Common myeloid progenitor, CD34-positive (primary cell): ENCODE results near the gene TMPRSS3.

ENCODE experiments used
- CTCF ChIA-PET: fragments of 350-600 bp; sonication (Branson Sonifier 250); formaldehyde crosslinking; loops from one replicate; lab custom pipeline; 2021; ENCODE audit warnings: antibody characterized with exemption; lab: Charles Lee
- POLR2A ChIA-PET: fragments of 350-600 bp; sonication (Branson Sonifier 250); formaldehyde crosslinking; loops from one replicate; lab custom pipeline; 2021; ENCODE audit warnings: antibody characterized with exemption; lab: Charles Lee
- DNase-seq, 3 donors: peaks; one replicate each; pipeline versions ENCODE4 v3.0.0 to v3.0.0-alpha.2; 2013
- H3K27ac ChIP-seq, 2 experiments: 1 replicate in 1 of 2; 2 replicates in 1 of 2; pipeline ENCODE4 v1.7.0; 2013; ENCODE audit warnings: inconsistent platforms in 2 of 2, low read length in 2 of 2, mild to moderate bottlenecking in 2 of 2, low read depth in 1 of 2, moderate library complexity in 1 of 2; ENCODE audit not compliant: severe bottlenecking in 2 of 2, insufficient read depth in 1 of 2, poor library complexity in 1 of 2
- H3K27me3 ChIP-seq, 5 experiments: replicated peaks in 2 of 5; 1 replicate in 3 of 5; 2 replicates in 2 of 5; pipeline versions ENCODE4 v1.6.1 to v1.7.0; 2013; ENCODE audit warnings: low read length in 4 of 5, mild to moderate bottlenecking in 2 of 5, moderate library complexity in 2 of 5, inconsistent platforms in 1 of 5; ENCODE audit not compliant: insufficient read depth in 5 of 5, control insufficient read depth in 4 of 5
- H3K36me3 ChIP-seq, 4 experiments: 1 replicate in 2 of 4; 2 replicates in 2 of 4; pipeline versions ENCODE4 v1.6.1 to v1.7.0; 2013; ENCODE audit warnings: low read length in 3 of 4, control low read depth in 1 of 4, mild to moderate bottlenecking in 1 of 4; ENCODE audit not compliant: control insufficient read depth in 4 of 4, insufficient read depth in 4 of 4
- H3K4me1 ChIP-seq, 4 experiments: 1 replicate in 3 of 4; 2 replicates in 1 of 4; pipeline versions ENCODE4 v1.6.1 to v1.7.1; 2013; ENCODE audit warnings: low read length in 3 of 4, mild to moderate bottlenecking in 3 of 4, control low read depth in 1 of 4, inconsistent platforms in 1 of 4, moderate library complexity in 1 of 4; ENCODE audit not compliant: control insufficient read depth in 4 of 4, insufficient read depth in 4 of 4; ENCODE audit errors: control extremely low read depth in 1 of 4
- H3K4me3 ChIP-seq, 7 experiments: 1 replicate in 4 of 7; 2 replicates in 3 of 7; pipeline versions ENCODE4 v1.5.1 to v1.7.0; 2013; ENCODE audit warnings: mild to moderate bottlenecking in 7 of 7, low read length in 6 of 7, moderate library complexity in 6 of 7, inconsistent platforms in 2 of 7, low read depth in 2 of 7, control low read depth in 1 of 7; ENCODE audit not compliant: insufficient read depth in 4 of 7, control insufficient read depth in 1 of 7; ENCODE audit errors: extremely low read depth in 1 of 7
- H3K9me3 ChIP-seq, 5 experiments: 1 replicate in 4 of 5; 2 replicates in 1 of 5; pipeline versions ENCODE4 v1.6.1 to v1.7.1; 2013; ENCODE audit warnings: low read length in 4 of 5, mild to moderate bottlenecking in 2 of 5, inconsistent platforms in 1 of 5, low read depth in 1 of 5, moderate library complexity in 1 of 5; ENCODE audit not compliant: control insufficient read depth in 4 of 5, insufficient read depth in 2 of 5; ENCODE audit errors: control extremely low read depth in 1 of 5
- WGBS: methylation state at CpG from one replicate; pipeline ENCODE4 v1.1.5; 2013; ENCODE audit not compliant: insufficient coverage; 5-methylcytosine and 5-hydroxymethylcytosine counted together

TMPRSS3 gene

DNA sequence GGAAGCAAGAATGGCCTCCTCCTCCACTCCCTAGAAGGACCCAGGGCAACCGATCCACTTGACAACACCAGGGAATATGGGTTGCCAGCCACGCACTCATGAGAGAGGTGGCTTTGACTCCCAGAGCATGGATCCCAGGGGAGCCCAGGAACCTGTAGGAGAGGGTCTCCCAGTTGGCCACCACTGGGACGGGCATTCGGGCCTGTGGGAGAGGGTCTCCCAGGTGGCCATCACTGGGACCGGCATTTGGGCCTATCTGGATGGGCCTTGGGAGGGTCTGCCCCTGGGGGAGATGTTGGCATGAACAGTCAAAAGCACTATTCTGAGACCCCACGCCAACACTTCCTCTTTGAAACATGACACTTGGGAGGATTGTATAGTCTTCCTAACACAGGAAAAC lies 30.1 kb downstream of the TMPRSS3 start:
- H3K9me3 ChIP-seq, result no peaks in the 10 kb centered on the region
- POLR2A ChIA-PET, result no interaction called here
- peaks cover 0 to 6% (median 2%) of the 10 kb centered on the region in 5 experiments for H3K27me3 ChIP-seq
- no peak overlapping the region for H3K27ac ChIP-seq
- peaks cover 0 to 8% (median 6%) of the 10 kb centered on the region in 4 experiments for H3K4me1 ChIP-seq
- H3K36me3 ChIP-seq, result no peaks in the 10 kb centered on the region
- WGBS, result 91% methylated on average over 6 of the region's 6 CpGs
- no peak for DNase-seq
- H3K4me3 ChIP-seq, result no peak overlapping the region
- CTCF ChIA-PET, result no interaction called here

DNA sequence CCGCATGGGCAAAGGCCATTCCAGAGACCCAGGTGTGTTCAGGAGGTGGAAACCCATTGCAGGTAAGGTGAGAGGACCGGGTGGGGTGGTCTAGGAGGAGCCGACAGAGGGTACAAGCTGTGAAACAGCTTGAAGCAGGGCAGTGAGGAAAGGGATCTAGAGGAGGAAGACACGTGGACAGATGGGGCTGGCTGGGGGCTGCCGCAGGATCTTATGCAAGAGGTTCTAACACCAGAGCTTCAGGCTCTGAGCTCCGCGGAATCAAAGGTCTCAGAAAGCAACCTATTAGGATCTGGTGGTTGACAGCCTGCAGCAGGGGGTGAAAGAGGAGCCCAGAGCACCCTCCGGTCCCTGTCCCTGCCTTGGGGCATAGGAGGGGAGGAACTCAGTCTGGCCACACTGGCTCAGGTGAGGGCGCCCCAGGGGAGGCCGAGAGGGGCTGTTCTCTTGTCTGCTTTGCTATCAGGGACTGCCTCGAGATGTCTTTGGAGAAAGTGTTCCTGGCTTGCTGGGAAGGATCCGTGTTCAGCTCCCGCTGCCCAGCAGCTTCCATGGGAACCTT lies 31.5 kb downstream of the TMPRSS3 start:
- 66% methylated on average over 9 of the region's 13 CpGs for WGBS
- Histone ChIP-seq H3K36me3 (no peaks in the 10 kb centered on the region), H3K4me1 (peaks cover 0 to 8% (median 6%) of the 10 kb centered on the region in 4 experiments), H3K27me3 (peaks cover 0 to 6% (median 2%) of the 10 kb centered on the region in 5 experiments), H3K9me3 (peaks cover 0 to 6% (median 4%) of the 10 kb centered on the region in 5 experiments), H3K4me3 (no peak overlapping the region), H3K27ac (no peak overlapping the region)
- ChIA-PET CTCF (no interaction called here), POLR2A (no interaction called here)
- DNase-seq, result peak in 2 of 3 donors; percentile 53 to 63

DNA sequence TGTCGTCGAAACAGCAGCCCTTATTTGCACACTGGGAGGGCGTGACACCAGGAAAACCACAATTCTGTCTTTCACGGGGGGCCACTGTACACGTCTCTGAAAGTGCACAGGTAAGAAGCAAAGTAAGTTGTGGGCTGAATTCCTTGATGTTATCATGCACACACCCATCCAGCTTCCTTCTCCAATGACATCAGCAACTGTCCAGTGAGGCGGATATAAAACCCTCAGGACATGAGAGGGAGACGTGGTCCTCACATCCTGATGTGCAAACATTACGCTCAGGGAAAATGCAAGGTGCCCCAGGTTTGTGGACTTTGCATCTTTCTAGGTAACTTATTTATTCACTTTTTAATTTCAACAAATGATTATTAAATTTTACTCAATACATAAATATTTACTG lies 32.5 kb downstream of the TMPRSS3 start:
- CTCF ChIA-PET, result no interaction called here
- H3K4me3 ChIP-seq, result no peak overlapping the region
- H3K4me1 ChIP-seq, result peaks cover 0 to 8% (median 6%) of the 10 kb centered on the region in 4 experiments
- no peaks in the 10 kb centered on the region for H3K36me3 ChIP-seq
- POLR2A ChIA-PET, result no interaction called here
- DNase-seq, result no peak
- WGBS, result 67% methylated on average over 5 of the region's 8 CpGs
- peaks cover 0 to 6% (median 2%) of the 10 kb centered on the region in 5 experiments for H3K27me3 ChIP-seq
- H3K27ac ChIP-seq, result no peak overlapping the region
- H3K9me3 ChIP-seq, result peaks cover 0 to 6% (median 4%) of the 10 kb centered on the region in 5 experiments

DNA sequence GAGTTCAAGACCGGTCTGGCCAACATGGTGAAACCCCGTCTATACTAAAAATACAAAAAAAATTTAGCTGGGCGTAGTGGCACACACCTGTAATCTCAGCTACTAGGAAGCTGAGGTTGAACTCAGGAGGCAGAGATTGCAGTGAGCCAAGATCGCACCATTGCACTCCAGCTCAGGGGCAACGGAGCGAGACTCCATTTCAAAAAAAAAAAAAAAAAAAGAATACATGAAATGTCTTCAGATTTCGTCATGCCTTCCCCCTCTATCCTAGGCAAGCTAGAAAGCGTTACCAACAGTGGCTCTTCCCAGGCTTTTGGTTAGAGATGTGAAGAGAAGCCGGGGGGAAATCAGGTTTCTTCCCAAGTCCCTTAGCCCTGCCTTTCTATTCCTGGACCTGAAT lies 33.2 kb downstream of the TMPRSS3 start:
- H3K27me3 ChIP-seq, result peaks cover 0 to 6% (median 2%) of the 10 kb centered on the region in 5 experiments
- no peak overlapping the region for H3K4me3 ChIP-seq
- WGBS, result 75% methylated on average over 1 of the region's 9 CpGs
- no peak overlapping the region for H3K27ac ChIP-seq
- ChIA-PET CTCF (interaction anchor here (0.7 kb wide), 1 partner anchor 9 kb away, joined by 3 read pairs; no protein-coding TSS in a partner anchor), POLR2A (no interaction called here)
- DNase-seq, result no peak
- peaks cover 0 to 8% (median 6%) of the 10 kb centered on the region in 4 experiments for H3K4me1 ChIP-seq
- peaks cover 0 to 6% (median 5%) of the 10 kb centered on the region in 5 experiments for H3K9me3 ChIP-seq
- no peaks in the 10 kb centered on the region for H3K36me3 ChIP-seq

DNA sequence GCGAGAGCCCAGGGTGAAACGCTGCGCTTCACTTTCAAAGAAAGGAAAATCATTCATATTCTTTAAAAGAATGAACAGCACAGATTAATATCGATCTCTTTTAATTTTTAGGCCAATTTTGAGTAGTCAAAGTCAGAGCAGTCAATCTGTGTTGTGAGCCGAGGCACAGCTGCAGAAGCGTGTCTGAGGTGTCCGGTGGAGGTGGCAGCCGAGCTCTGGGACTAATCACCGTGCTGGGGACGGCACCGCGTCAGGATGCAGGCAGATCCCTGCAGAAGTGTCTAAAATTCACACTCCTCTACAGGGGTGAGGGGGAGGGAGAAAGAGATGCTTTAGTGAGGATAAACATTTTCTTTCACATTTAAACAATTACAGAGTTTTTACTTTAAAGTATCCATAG lies 33.7 kb downstream of the TMPRSS3 start:
- POLR2A ChIA-PET, result no interaction called here

DNA sequence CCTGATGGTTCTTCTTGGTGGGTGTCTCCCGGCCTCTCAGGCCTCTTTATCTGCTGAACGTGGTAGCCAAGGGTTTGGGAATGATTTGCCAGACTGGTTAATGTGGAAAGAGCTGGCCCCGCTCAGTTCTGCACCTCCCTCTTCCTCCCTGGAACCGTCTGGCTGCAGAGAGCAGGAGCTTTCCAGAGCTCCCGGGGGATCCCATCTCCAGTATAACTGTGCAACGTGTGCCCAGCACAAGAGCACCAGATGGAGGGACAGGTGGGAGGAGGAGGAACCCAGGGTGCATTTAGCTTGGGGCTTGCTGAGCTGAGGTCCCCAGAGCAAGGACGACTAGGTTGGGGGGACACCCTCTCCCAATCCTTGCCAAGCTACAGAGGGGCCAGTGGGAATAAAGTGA lies 34.6 kb downstream of the TMPRSS3 start:
- Histone ChIP-seq H3K4me1 (peaks cover 0 to 8% (median 6%) of the 10 kb centered on the region in 4 experiments), H3K27ac (no peak overlapping the region), H3K4me3 (no peak overlapping the region), H3K36me3 (no peaks in the 10 kb centered on the region), H3K27me3 (peaks cover 0 to 6% (median 2%) of the 10 kb centered on the region in 5 experiments), H3K9me3 (peaks cover 0 to 15% (median 11%) of the 10 kb centered on the region in 5 experiments)
- 74% methylated on average over 5 of the region's 7 CpGs for WGBS
- CTCF ChIA-PET, result interaction anchor here (0.7 to 1.3 kb wide), 4 partner anchors 14 to 60 kb away, joined by 3 to 4 read pairs (median 3); no protein-coding TSS in a partner anchor
- POLR2A ChIA-PET, result no interaction called here
- DNase-seq, result no peak

More for the DNA sequence above, 33.7 kb downstream of the TMPRSS3 start:
- peaks cover 0 to 8% (median 6%) of the 10 kb centered on the region in 4 experiments for H3K4me1 ChIP-seq
- H3K4me3 ChIP-seq, result no peak overlapping the region
- no peaks in the 10 kb centered on the region for H3K36me3 ChIP-seq
- DNase-seq, result no peak
- 94% methylated on average over 4 of the region's 12 CpGs for WGBS
- H3K9me3 ChIP-seq, result peaks cover 0 to 7% (median 6%) of the 10 kb centered on the region in 5 experiments
- peaks cover 0 to 6% (median 2%) of the 10 kb centered on the region in 5 experiments for H3K27me3 ChIP-seq
- CTCF ChIA-PET, result interaction anchor here (0.7 to 1.3 kb wide), 2 partner anchors 8 to 52 kb away, joined by 3 to 4 read pairs; no protein-coding TSS in a partner anchor
- no peak overlapping the region for H3K27ac ChIP-seq

DNA sequence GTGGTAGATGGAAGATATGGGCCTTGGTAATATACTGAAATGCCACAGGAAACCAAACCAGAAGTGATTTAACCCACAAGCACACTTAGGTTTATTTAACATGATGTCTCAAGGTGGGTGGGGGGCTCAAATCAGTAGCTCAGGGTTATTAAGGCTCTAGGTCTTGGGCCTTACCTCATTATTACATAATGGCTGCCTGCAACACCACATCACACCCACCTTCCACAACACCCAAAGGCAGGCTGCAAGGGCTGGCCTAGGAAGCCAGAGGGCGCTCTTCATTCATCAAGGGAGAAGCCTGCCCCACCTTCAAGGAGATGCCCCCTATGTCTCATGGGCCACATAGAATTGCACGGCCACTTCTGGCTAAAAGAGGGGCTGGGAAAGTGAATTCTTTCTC lies 35.5 kb downstream of the TMPRSS3 start:
- H3K27me3 ChIP-seq, result peaks cover 0 to 6% (median 2%) of the 10 kb centered on the region in 5 experiments
- no peaks in the 10 kb centered on the region for H3K36me3 ChIP-seq
- H3K9me3 ChIP-seq, result peaks cover 0 to 22% (median 13%) of the 10 kb centered on the region in 5 experiments
- H3K4me3 ChIP-seq, result no peak overlapping the region
- H3K4me1 ChIP-seq, result peaks cover 0 to 8% (median 6%) of the 10 kb centered on the region in 4 experiments
- ChIA-PET POLR2A (no interaction called here), CTCF (interaction anchor here (1.1 to 1.3 kb wide), 3 partner anchors 9 to 68 kb away, joined by 3 read pairs; no protein-coding TSS in a partner anchor)
- H3K27ac ChIP-seq, result no peak overlapping the region
- DNase-seq, result no peak
- WGBS, result 67% methylated on average over 2 of the region's 2 CpGs
